Muscle layer of colon (tissue), 2 donors: ENCODE data around the gene PRTN3.

ENCODE experiments used
- H3K27ac ChIP-seq: one replicate; pipeline ENCODE4 v1.7.0; 2013; ENCODE audit warnings: low read depth, mild to moderate bottlenecking, low read length, moderate library complexity
- H3K27me3 ChIP-seq, 2 donors: one replicate each; pipeline ENCODE4 v1.7.0; 2013; ENCODE audit warnings: low read length in 2 of 2, mild to moderate bottlenecking in 2 of 2; ENCODE audit not compliant: insufficient read depth in 2 of 2, control insufficient read depth in 1 of 2
- H3K36me3 ChIP-seq: one replicate; pipeline ENCODE4 v1.7.0; 2013; ENCODE audit warnings: mild to moderate bottlenecking, low read length; ENCODE audit not compliant: insufficient read depth
- H3K4me1 ChIP-seq: one replicate; pipeline ENCODE4 v1.7.0; 2013; ENCODE audit warnings: mild to moderate bottlenecking, low read length; ENCODE audit not compliant: insufficient read depth
- H3K4me3 ChIP-seq, 2 donors: one replicate each; pipeline ENCODE4 v1.7.0; 2013; ENCODE audit warnings: low read length in 2 of 2, low read depth in 1 of 2, mild to moderate bottlenecking in 1 of 2, moderate library complexity in 1 of 2
- H3K9ac ChIP-seq: one replicate; pipeline ENCODE4 v1.7.0; 2013; ENCODE audit warnings: low read length
- H3K9me3 ChIP-seq: one replicate; pipeline ENCODE4 v1.7.0; 2013; ENCODE audit warnings: mild to moderate bottlenecking, low read length
- donor health status: abdominal sarcoma.
- donor health status: Adenocarcinoma of cecum.

The PRTN3 gene

DNA sequence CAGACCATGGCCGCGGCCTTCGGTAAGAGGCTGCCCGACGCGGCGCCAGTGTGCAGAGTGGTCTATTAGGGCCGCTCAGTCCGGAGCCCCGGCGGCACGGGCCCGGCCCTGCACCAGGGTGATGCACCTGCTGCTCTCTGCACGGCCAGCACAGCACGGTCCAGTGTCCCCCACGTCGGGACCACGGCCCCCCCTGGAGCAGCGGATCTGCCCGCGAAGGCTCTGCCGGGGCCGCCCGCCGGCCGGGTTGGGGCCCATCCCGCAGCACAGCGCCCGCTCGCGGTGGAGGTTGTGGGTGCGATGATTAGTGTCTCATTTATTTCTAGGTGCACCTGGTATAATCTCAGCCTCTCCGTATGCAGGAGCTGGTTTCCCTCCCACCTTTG is 35.6 kb upstream of the PRTN3 start:
- H3K27me3 ChIP-seq = no peaks in the 10 kb centered on the region
- H3K36me3 ChIP-seq = peaks cover 56% of the 10 kb centered on the region
- peaks cover 34% of the 10 kb centered on the region for H3K4me1 ChIP-seq
- no peak overlapping the region for H3K27ac ChIP-seq
- no peak overlapping the region for H3K9ac ChIP-seq
- no peaks in the 10 kb centered on the region for H3K9me3 ChIP-seq
- H3K4me3 ChIP-seq = no peak overlapping the region

- Histone ChIP-seq H3K4me1 (peaks cover 27% of the 10 kb centered on the region), H3K36me3 (peaks cover 58% of the 10 kb centered on the region), H3K9me3 (no peaks in the 10 kb centered on the region), H3K27me3 (no peaks in the 10 kb centered on the region), H3K9ac (no peak overlapping the region), H3K27ac (no peak overlapping the region), H3K4me3 (no peak overlapping the region)
Measured at GRCh38 chr19:805600-806550, 34.9 kb upstream of the PRTN3 start.

- H3K36me3 ChIP-seq = peaks cover 67% of the 10 kb centered on the region
- H3K9ac ChIP-seq = no peak overlapping the region
- no peak overlapping the region for H3K27ac ChIP-seq
- H3K4me1 ChIP-seq = peaks cover 17% of the 10 kb centered on the region
- H3K9me3 ChIP-seq = no peaks in the 10 kb centered on the region
- no peaks in the 10 kb centered on the region for H3K27me3 ChIP-seq
- H3K4me3 ChIP-seq = no peak overlapping the region
Measured at GRCh38 chr19:806815-807421, 33.9 kb upstream of the PRTN3 start.

DNA sequence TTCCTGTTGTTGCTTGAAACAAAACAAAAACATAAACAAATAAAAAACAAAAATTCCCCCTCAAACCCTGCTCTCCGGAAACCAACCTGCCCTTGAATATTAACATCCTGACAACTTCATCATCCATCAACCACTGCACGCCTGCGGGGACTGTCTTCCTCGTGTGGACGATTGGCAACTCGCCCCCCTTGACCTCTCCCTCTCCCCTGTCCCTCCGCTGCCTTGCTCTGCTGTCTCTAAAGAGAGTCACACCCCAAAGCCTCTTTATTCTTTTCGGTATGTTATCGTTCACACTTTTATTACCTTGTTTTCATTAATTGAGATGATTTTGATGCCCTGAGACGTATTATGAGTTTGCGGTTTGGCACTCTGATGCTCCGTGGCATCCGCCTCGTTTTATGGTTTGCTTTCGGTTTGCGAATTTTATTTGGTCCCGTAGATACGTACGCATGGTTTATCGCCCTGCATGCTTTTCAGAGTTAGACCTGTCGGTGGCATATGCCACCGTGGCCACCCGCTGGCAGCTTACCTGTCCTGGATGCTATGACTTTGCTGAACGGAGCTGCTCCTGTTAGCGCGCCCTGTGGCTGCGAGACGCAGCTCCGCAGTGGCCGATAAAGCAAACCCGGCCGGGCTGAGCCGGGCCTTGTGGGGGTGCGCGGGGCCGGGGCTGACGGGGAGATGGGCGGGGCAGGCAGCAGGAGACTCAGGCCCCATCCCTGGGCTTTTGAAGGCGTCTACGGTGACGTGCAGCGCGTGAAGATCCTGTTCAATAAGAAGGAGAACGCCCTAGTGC is 33.0 kb upstream of the PRTN3 start:
- no peaks in the 10 kb centered on the region for H3K27me3 ChIP-seq
- H3K9me3 ChIP-seq = no peaks in the 10 kb centered on the region
- H3K4me3 ChIP-seq = no peak overlapping the region
- H3K9ac ChIP-seq = no peak overlapping the region
- peaks cover 8% of the 10 kb centered on the region for H3K4me1 ChIP-seq
- no peak overlapping the region for H3K27ac ChIP-seq
- peaks cover 69% of the 10 kb centered on the region for H3K36me3 ChIP-seq

GRCh38 chr19:808423-808775 is 32.4 kb upstream of the PRTN3 start:
- Histone ChIP-seq H3K36me3 (peaks cover 69% of the 10 kb centered on the region), H3K4me3 (no peak overlapping the region)

DNA sequence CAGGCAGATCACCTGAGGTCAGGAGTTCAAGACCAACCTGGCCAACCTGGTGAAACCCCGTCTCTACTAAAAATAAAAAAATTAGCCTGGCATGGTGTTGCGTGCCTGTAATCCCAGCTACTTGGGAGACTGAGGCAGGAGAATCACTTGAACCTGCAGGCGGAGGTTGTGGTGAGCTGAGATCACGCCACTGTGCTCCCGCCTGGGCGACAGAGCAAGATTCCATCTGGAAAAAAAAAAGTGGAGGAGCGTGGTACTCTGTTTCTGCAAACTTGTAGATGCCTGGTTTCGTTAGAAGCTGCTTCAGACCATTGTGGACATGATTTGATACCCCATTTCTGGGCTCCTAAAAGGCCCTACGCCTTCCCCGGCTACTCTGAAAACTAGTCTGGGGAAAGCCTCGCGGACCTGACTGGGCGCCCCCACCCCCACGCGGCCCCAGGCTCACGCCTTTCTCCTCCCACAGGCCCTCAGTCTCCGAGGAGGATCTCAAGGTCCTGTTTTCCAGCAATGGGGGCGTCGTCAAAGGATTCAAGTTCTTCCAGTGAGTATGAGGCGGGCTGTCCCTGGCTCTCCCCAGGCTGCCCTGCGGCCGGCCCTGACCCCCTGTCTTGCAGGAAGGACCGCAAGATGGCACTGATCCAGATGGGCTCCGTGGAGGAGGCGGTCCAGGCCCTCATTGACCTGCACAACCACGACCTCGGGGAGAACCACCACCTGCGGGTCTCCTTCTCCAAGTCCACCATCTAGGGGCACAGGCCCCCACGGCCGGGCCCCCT is 30.5 kb upstream of the PRTN3 start:
- Histone ChIP-seq H3K36me3 (peaks cover 50% of the 10 kb centered on the region), H3K27me3 (no peaks in the 10 kb centered on the region), H3K9me3 (no peaks in the 10 kb centered on the region), H3K4me1 (no peaks in the 10 kb centered on the region), H3K27ac (no peak overlapping the region), H3K9ac (no peak overlapping the region), H3K4me3 (no peak overlapping the region)

More at GRCh38 chr19:808423-808775, 32.4 kb upstream of the PRTN3 start:
- Histone ChIP-seq H3K27ac (no peak overlapping the region), H3K4me1 (peaks cover 2% of the 10 kb centered on the region), H3K9me3 (no peaks in the 10 kb centered on the region), H3K9ac (no peak overlapping the region), H3K27me3 (no peaks in the 10 kb centered on the region)

GRCh38 chr19:810883-811489 is 29.8 kb upstream of the PRTN3 start:
- no peaks in the 10 kb centered on the region for H3K27me3 ChIP-seq
- H3K4me3 ChIP-seq = no peak overlapping the region
- H3K36me3 ChIP-seq = peaks cover 46% of the 10 kb centered on the region
- H3K9ac ChIP-seq = no peak overlapping the region
- no peaks in the 10 kb centered on the region for H3K9me3 ChIP-seq
- H3K4me1 ChIP-seq = no peaks in the 10 kb centered on the region
- no peak overlapping the region for H3K27ac ChIP-seq

DNA sequence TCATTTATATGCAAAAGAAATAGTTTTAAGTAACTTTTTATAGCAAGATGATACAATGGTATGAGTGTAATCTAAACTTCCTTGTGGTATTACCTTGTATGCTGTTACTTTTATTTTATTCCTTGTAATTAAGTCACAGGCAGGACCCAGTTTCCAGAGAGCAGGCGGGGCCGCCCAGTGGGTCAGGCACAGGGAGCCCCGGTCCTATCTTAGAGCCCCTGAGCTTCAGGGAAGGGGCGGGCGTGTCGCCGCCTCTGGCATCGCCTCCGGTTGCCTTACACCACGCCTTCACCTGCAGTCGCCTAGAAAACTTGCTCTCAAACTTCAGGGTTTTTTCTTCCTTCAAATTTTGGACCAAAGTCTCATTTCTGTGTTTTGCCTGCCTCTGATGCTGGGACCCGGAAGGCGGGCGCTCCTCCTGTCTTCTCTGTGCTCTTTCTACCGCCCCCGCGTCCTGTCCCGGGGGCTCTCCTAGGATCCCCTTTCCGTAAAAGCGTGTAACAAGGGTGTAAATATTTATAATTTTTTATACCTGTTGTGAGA is 29.2 kb upstream of the PRTN3 start:
- H3K36me3 ChIP-seq = peaks cover 43% of the 10 kb centered on the region
- no peak overlapping the region for H3K27ac ChIP-seq
- H3K27me3 ChIP-seq = no peaks in the 10 kb centered on the region
- H3K4me1 ChIP-seq = no peaks in the 10 kb centered on the region
- H3K4me3 ChIP-seq = no peak overlapping the region
- H3K9me3 ChIP-seq = no peaks in the 10 kb centered on the region
- no peak overlapping the region for H3K9ac ChIP-seq

GRCh38 chr19:812049-812746 is 28.6 kb upstream of the PRTN3 start:
- H3K4me1 ChIP-seq = no peaks in the 10 kb centered on the region
- H3K4me3 ChIP-seq = no peak overlapping the region
- no peak overlapping the region for H3K9ac ChIP-seq
- no peaks in the 10 kb centered on the region for H3K9me3 ChIP-seq
- H3K27me3 ChIP-seq = no peaks in the 10 kb centered on the region
- H3K27ac ChIP-seq = no peak overlapping the region
- peaks cover 36% of the 10 kb centered on the region for H3K36me3 ChIP-seq

DNA sequence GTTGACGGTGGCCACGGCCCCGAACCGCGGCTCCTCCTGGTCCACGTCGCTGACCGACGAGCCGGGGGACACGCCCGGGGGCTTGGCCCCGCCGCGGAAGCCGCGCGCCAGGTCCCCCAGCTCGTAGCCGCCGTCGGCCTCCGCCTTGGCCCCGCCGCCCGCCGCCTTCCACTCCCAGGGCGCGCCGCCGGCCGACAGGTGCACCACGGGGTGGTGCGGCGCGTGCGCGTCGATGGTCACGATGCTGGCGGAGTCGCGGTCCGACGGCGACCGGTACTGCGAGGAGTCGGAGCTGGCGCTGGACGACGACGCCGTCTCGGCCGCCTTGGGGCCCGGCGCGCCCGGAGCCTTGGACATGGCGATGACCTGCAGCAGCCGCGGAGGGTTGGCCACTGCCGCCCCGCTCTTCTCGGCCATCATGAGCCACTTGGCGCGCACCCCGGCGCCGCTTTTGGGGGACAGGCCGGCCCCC is 28.0 kb upstream of the PRTN3 start:
- Histone ChIP-seq H3K27ac (no peak overlapping the region), H3K9ac (no peak overlapping the region), H3K4me1 (no peaks in the 10 kb centered on the region), H3K4me3 (no peak overlapping the region), H3K9me3 (no peaks in the 10 kb centered on the region), H3K36me3 (peaks cover 31% of the 10 kb centered on the region), H3K27me3 (no peaks in the 10 kb centered on the region)
